Testis (tissue), 2 donors: ENCODE data around the gene VAMP1.

Experiments used
- POLR2A ChIP-seq: fragments of 450-650 bp; IDR thresholded peaks from one replicate; pipeline ENCODE4 v1.6.1; 2017; ENCODE audit warnings: antibody characterized with exemption, mild to moderate bottlenecking, moderate library complexity
- TF ChIP-seq, protein P1 (sequence below), 3 experiments: fragments of 450-650 bp in 2 of 3; fragments of 200-600 bp in 1 of 3; sonication (generic) in 1 of 3; IDR thresholded peaks; one replicate each; pipeline ENCODE4 v1.5.1; 2016 to 2019; ENCODE audit warnings: antibody characterized with exemption in 3 of 3, mild to moderate bottlenecking in 2 of 3, moderate library complexity in 1 of 3

DNA sequence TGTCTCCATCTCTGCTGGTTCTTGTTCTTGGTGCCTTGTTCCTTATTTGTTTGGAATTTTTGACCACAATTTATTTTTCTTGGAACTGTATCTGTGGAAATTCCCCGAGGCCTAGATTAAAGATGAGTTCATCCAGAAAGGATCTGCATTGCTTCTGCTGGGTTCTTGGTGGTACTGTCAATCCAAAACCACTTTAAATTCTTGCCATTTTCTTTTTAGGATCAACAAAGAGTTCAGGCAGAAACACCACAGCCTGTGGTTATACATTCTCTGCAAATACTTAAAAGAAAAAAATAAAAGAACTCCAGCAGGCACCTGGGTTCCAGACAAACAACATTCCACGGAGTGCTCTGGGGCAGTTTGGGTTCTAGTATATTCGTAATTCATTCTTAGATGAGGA, 6.0 kb upstream of the VAMP1 start:
- TF ChIP-seq, protein P1, sequence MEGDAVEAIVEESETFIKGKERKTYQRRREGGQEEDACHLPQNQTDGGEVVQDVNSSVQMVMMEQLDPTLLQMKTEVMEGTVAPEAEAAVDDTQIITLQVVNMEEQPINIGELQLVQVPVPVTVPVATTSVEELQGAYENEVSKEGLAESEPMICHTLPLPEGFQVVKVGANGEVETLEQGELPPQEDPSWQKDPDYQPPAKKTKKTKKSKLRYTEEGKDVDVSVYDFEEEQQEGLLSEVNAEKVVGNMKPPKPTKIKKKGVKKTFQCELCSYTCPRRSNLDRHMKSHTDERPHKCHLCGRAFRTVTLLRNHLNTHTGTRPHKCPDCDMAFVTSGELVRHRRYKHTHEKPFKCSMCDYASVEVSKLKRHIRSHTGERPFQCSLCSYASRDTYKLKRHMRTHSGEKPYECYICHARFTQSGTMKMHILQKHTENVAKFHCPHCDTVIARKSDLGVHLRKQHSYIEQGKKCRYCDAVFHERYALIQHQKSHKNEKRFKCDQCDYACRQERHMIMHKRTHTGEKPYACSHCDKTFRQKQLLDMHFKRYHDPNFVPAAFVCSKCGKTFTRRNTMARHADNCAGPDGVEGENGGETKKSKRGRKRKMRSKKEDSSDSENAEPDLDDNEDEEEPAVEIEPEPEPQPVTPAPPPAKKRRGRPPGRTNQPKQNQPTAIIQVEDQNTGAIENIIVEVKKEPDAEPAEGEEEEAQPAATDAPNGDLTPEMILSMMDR (IDR thresholded peaks at IDR 0.05): no peak
- no peak for TF ChIP-seq POLR2A
